Activated B cell treated with CpG ODN at 0.5 μM for 24 hours (primary cell): ENCODE measurements around the gene ADARB2. TPM values are rescaled to one million over a fixed set of nuclear protein-coding genes. Genes with fewer than 3 reads are reported as not detected.

Experiments used
- ATAC-seq: fragments of 200-7000 bp; cut with Tn5 transposase; one replicate; pipeline ENCODE4 v1.10.0; 2021; ENCODE audit warnings: low read depth, mild to moderate bottlenecking, moderate library complexity
- CTCF ChIA-PET: fragments of 350-600 bp; sonication (Branson Sonifier 250); formaldehyde crosslinking; loops from one replicate; lab custom pipeline; 2021; ENCODE audit warnings: antibody characterized with exemption; lab: Charles Lee
- POLR2A ChIA-PET: fragments of 350-600 bp; sonication (Branson Sonifier 250); formaldehyde crosslinking; loops from one replicate; lab custom pipeline; 2021; ENCODE audit warnings: antibody characterized with exemption; lab: Charles Lee
- DNase-seq: peaks from one replicate; pipeline ENCODE4 v3.0.0; 2022
- H3K27ac Mint-ChIP-seq: one replicate; pipeline ENCODE4 v1.8.0; 2020; ENCODE audit warnings: mixed read lengths
- H3K27me3 Mint-ChIP-seq: one replicate; pipeline ENCODE4 v1.8.0; 2021; ENCODE audit warnings: mixed read lengths
- H3K36me3 Mint-ChIP-seq: one replicate; pipeline ENCODE4 v1.8.0; 2021; ENCODE audit warnings: low read depth, mixed read lengths
- H3K4me1 Mint-ChIP-seq: one replicate; pipeline ENCODE4 v1.8.0; 2021; ENCODE audit warnings: mixed read lengths
- H3K4me3 Mint-ChIP-seq: one replicate; pipeline ENCODE4 v1.8.0; 2020; ENCODE audit warnings: mild to moderate bottlenecking, mixed read lengths
- H3K9me3 Mint-ChIP-seq: one replicate; pipeline ENCODE4 v1.8.0; 2020; ENCODE audit warnings: mixed read lengths
- CTCF ChIP-seq: fragments of 200-600 bp; IDR thresholded peaks from one replicate; pipeline ENCODE4 v1.8.0; 2022; ENCODE audit warnings: antibody characterized with exemption, mild to moderate bottlenecking
- intact Hi-C: fragments of 100-400 bp; cut with micrococcal nuclease; formaldehyde crosslinking; loops from one replicate; pipeline ENCODE4 v1.15.1; 2024
- total RNA-seq: library from RNA; stranded (reverse); gene quantifications from 2 replicates; pipeline ENCODE4 v1.2.3, GENCODE V29; 2022

Gene ADARB2
- total RNA-seq, 1 donor from 2014 or later = 0.11 TPM

- no peaks in the 10 kb centered on the region for H3K9me3 Mint-ChIP-seq
- TF ChIP-seq CTCF = no peak
- H3K4me1 Mint-ChIP-seq = no peaks in the 10 kb centered on the region
- no peaks in the 10 kb centered on the region for H3K36me3 Mint-ChIP-seq
- no peaks in the 10 kb centered on the region for H3K27me3 Mint-ChIP-seq
- ATAC-seq = no peak
- no peak overlapping the region for H3K4me3 Mint-ChIP-seq
- intact Hi-C loops = no loop called here
- POLR2A ChIA-PET = no interaction called here
- CTCF ChIA-PET = no interaction called here
- H3K27ac Mint-ChIP-seq = no peak overlapping the region
- no peak for DNase-seq
These were observed 564.9 kb downstream of the ADARB2 start for GRCh38 chr10:1172256-1172984.

GRCh38 chr10:1171586-1171985 is 565.7 kb downstream of the ADARB2 start:
- no peak for TF ChIP-seq CTCF
- Mint-ChIP-seq H3K27ac (no peak overlapping the region), H3K9me3 (no peaks in the 10 kb centered on the region), H3K4me1 (no peaks in the 10 kb centered on the region), H3K36me3 (no peaks in the 10 kb centered on the region), H3K27me3 (no peaks in the 10 kb centered on the region), H3K4me3 (no peak overlapping the region)
- intact Hi-C loops = no loop called here
- DNase-seq = no peak
- ATAC-seq = no peak
- ChIA-PET POLR2A (no interaction called here), CTCF (no interaction called here)

- H3K4me1 Mint-ChIP-seq = no peaks in the 10 kb centered on the region
- ChIA-PET POLR2A (no interaction called here), CTCF (no interaction called here)
- H3K27me3 Mint-ChIP-seq = no peaks in the 10 kb centered on the region
- H3K36me3 Mint-ChIP-seq = no peaks in the 10 kb centered on the region
- no peaks in the 10 kb centered on the region for H3K9me3 Mint-ChIP-seq
- H3K4me3 Mint-ChIP-seq = no peak overlapping the region
- no peak for TF ChIP-seq CTCF
- H3K27ac Mint-ChIP-seq = no peak overlapping the region
- ATAC-seq = no peak
- no peak for DNase-seq
- intact Hi-C loops = no loop called here
These were observed 566.1 kb downstream of the ADARB2 start for GRCh38 chr10:1171182-1171581.

GRCh38 chr10:1170867-1171180 is 566.5 kb downstream of the ADARB2 start:
- no peak overlapping the region for H3K27ac Mint-ChIP-seq
- no peak overlapping the region for H3K4me3 Mint-ChIP-seq
- no peak for TF ChIP-seq CTCF
- no peaks in the 10 kb centered on the region for H3K36me3 Mint-ChIP-seq
- ATAC-seq (no peak), DNase-seq (no peak)
- no peaks in the 10 kb centered on the region for H3K9me3 Mint-ChIP-seq
- CTCF ChIA-PET = no interaction called here
- intact Hi-C loops = no loop called here
- POLR2A ChIA-PET = no interaction called here
- no peaks in the 10 kb centered on the region for H3K27me3 Mint-ChIP-seq
- no peaks in the 10 kb centered on the region for H3K4me1 Mint-ChIP-seq

- H3K4me3 Mint-ChIP-seq = no peak overlapping the region
- TF ChIP-seq CTCF = no peak
These were observed 567.1 kb downstream of the ADARB2 start for GRCh38 chr10:1169981-1170866.

More at GRCh38 chr10:1169981-1170866, 567.1 kb downstream of the ADARB2 start:
- H3K9me3 Mint-ChIP-seq = no peaks in the 10 kb centered on the region
- H3K27me3 Mint-ChIP-seq = no peaks in the 10 kb centered on the region
- ChIA-PET CTCF (no interaction called here), POLR2A (no interaction called here)
- DNase-seq (no peak), ATAC-seq (no peak)
- no peaks in the 10 kb centered on the region for H3K36me3 Mint-ChIP-seq
- no peak overlapping the region for H3K27ac Mint-ChIP-seq
- intact Hi-C loops = no loop called here
- no peaks in the 10 kb centered on the region for H3K4me1 Mint-ChIP-seq
